Esophagus muscularis mucosa (tissue), 3 donors: ENCODE measurements around the gene ANKMY2.

ENCODE experiments used
- POLR2A ChIP-seq: fragments of 450-650 bp; IDR thresholded peaks from one replicate; pipeline ENCODE4 v1.6.1; 2017; ENCODE audit warnings: antibody characterized with exemption, moderate library complexity, mild to moderate bottlenecking, low read depth
- POLR2AphosphoS5 ChIP-seq, 2 donors: sonication (generic); formaldehyde crosslinking; IDR thresholded peaks; one replicate each; pipeline ENCODE4 v1.6.1; 2017; ENCODE audit warnings: antibody characterized with exemption in 2 of 2
- TF ChIP-seq, protein P1 (sequence below), 3 experiments: fragments of 200-600 bp in 2 of 3; fragments of 450-650 bp in 1 of 3; sonication (generic) in 2 of 3; IDR thresholded peaks; one replicate each; pipeline ENCODE4 v1.5.1; 2017 to 2019; ENCODE audit warnings: antibody characterized with exemption in 3 of 3, mild to moderate bottlenecking in 2 of 3, moderate library complexity in 1 of 3

DNA sequence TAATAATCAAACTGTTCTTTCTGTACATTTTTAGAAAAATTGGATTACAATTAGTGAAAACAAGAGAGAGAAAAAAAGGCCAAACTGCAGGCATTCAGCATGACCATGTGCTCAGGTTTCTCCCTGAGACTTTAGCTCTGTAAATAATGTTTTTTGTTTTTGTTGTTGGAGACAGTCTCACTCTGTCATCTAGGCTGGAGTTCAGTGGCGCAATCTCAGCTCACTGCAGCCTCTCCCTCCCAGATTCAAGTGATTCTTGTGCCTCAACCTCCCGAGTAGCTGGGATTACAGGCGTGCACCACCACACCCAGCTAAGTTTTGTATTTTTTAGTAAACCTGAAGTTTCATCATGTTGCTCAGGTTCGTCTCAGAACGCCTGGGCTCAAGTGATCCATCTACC, 23.4 kb upstream of the ANKMY2 start:
- TF ChIP-seq POLR2A = no peak
- TF ChIP-seq, protein P1, sequence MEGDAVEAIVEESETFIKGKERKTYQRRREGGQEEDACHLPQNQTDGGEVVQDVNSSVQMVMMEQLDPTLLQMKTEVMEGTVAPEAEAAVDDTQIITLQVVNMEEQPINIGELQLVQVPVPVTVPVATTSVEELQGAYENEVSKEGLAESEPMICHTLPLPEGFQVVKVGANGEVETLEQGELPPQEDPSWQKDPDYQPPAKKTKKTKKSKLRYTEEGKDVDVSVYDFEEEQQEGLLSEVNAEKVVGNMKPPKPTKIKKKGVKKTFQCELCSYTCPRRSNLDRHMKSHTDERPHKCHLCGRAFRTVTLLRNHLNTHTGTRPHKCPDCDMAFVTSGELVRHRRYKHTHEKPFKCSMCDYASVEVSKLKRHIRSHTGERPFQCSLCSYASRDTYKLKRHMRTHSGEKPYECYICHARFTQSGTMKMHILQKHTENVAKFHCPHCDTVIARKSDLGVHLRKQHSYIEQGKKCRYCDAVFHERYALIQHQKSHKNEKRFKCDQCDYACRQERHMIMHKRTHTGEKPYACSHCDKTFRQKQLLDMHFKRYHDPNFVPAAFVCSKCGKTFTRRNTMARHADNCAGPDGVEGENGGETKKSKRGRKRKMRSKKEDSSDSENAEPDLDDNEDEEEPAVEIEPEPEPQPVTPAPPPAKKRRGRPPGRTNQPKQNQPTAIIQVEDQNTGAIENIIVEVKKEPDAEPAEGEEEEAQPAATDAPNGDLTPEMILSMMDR (IDR thresholded peaks at IDR 0.05) = no peak
- no peak for TF ChIP-seq POLR2AphosphoS5 (IDR thresholded peaks at IDR 0.05)
